Stimulated activated memory B cell treated with anti-CD40 and anti-IgM and Interleukin-4, amounts not matched to agents 10 μg/mL and 1 μg/mL and 100 μg/mL, for 72 hours (primary cell): ENCODE results near the gene DGKK.

Experiments
- ATAC-seq: fragments of 150-1000 bp; cut with Tn5 transposase; 2 replicates; pipeline ENCODE4 v1.10.0; 2021
- H3K27ac Mint-ChIP-seq: one replicate; pipeline ENCODE4 v1.8.0; 2022; ENCODE audit warnings: mild to moderate bottlenecking, mixed read lengths
- H3K27me3 Mint-ChIP-seq: one replicate; pipeline ENCODE4 v1.8.0; 2022; ENCODE audit warnings: mixed read lengths
- H3K36me3 Mint-ChIP-seq: one replicate; pipeline ENCODE4 v1.8.0; 2022; ENCODE audit warnings: mixed read lengths
- H3K4me1 Mint-ChIP-seq: one replicate; pipeline ENCODE4 v1.8.0; 2022; ENCODE audit warnings: mixed read lengths
- H3K4me3 Mint-ChIP-seq: one replicate; pipeline ENCODE4 v1.8.0; 2022; ENCODE audit warnings: mild to moderate bottlenecking, moderate library complexity, mixed read lengths
- H3K9me3 Mint-ChIP-seq: one replicate; pipeline ENCODE4 v1.8.0; 2022; ENCODE audit warnings: mixed read lengths

The DGKK gene

GRCh38 chrX:50470103-50471031 lies at the start of gene DGKK:
Gene DGKK, minus strand, starts transcription at chrX:50470825. Its CDS starts 147 bp downstream, at chrX:50470678.
- Mint-ChIP-seq H3K36me3 (no peaks in the 10 kb centered on the region), H3K27ac (no peak within 1 kb of the TSS), H3K9me3 (no peaks in the 10 kb centered on the region), H3K4me1 (no peaks in the 10 kb centered on the region), H3K27me3 (peaks cover 32% of the 10 kb centered on the region), H3K4me3 (no peak within 1 kb of the TSS)
- no peak for ATAC-seq

- ATAC-seq, result no peak
- peaks cover 9% of the 10 kb centered on the region for H3K27me3 Mint-ChIP-seq
- no peaks in the 10 kb centered on the region for H3K4me1 Mint-ChIP-seq
- H3K9me3 Mint-ChIP-seq, result no peaks in the 10 kb centered on the region
- no peak overlapping the region for H3K4me3 Mint-ChIP-seq
- no peak overlapping the region for H3K27ac Mint-ChIP-seq
- no peaks in the 10 kb centered on the region for H3K36me3 Mint-ChIP-seq
These were observed 44.2 kb upstream of the DGKK start for GRCh38 chrX:50514811-50515210.

GRCh38 chrX:50497114-50497513 lies 26.5 kb upstream of the DGKK start:
- ATAC-seq, result no peak
- no peak overlapping the region for H3K4me3 Mint-ChIP-seq
- no peaks in the 10 kb centered on the region for H3K4me1 Mint-ChIP-seq
- H3K27ac Mint-ChIP-seq, result no peak overlapping the region
- no peaks in the 10 kb centered on the region for H3K9me3 Mint-ChIP-seq
- H3K27me3 Mint-ChIP-seq, result no peaks in the 10 kb centered on the region
- H3K36me3 Mint-ChIP-seq, result no peaks in the 10 kb centered on the region

GRCh38 chrX:50495616-50496015 lies 25.0 kb upstream of the DGKK start:
- H3K4me1 Mint-ChIP-seq, result no peaks in the 10 kb centered on the region
- no peak overlapping the region for H3K27ac Mint-ChIP-seq
- H3K36me3 Mint-ChIP-seq, result no peaks in the 10 kb centered on the region
- ATAC-seq, result no peak
- H3K27me3 Mint-ChIP-seq, result peaks cover 7% of the 10 kb centered on the region
- H3K4me3 Mint-ChIP-seq, result no peak overlapping the region
- H3K9me3 Mint-ChIP-seq, result no peaks in the 10 kb centered on the region

- Mint-ChIP-seq H3K27me3 (peaks cover 7% of the 10 kb centered on the region), H3K4me3 (no peak overlapping the region), H3K27ac (no peak overlapping the region), H3K4me1 (no peaks in the 10 kb centered on the region), H3K9me3 (no peaks in the 10 kb centered on the region), H3K36me3 (no peaks in the 10 kb centered on the region)
- ATAC-seq, result no peak
These were observed 22.1 kb upstream of the DGKK start for GRCh38 chrX:50492720-50493119.

GRCh38 chrX:50484662-50485061 lies 14.0 kb upstream of the DGKK start:
- no peak for ATAC-seq
- Mint-ChIP-seq H3K9me3 (peaks cover 3% of the 10 kb centered on the region), H3K27ac (no peak overlapping the region), H3K4me1 (no peaks in the 10 kb centered on the region), H3K4me3 (no peak overlapping the region), H3K27me3 (no peaks in the 10 kb centered on the region), H3K36me3 (no peaks in the 10 kb centered on the region)

- H3K9me3 Mint-ChIP-seq, result peaks cover 3% of the 10 kb centered on the region
These were observed 12.7 kb upstream of the DGKK start for GRCh38 chrX:50483283-50483682.

GRCh38 chrX:50475208-50475607 lies 4.6 kb upstream of the DGKK start:
- Mint-ChIP-seq H3K9me3 (no peaks in the 10 kb centered on the region), H3K27me3 (peaks cover 20% of the 10 kb centered on the region), H3K36me3 (no peaks in the 10 kb centered on the region), H3K4me1 (no peaks in the 10 kb centered on the region), H3K27ac (no peak overlapping the region), H3K4me3 (no peak overlapping the region)
- no peak for ATAC-seq

More at GRCh38 chrX:50483283-50483682, 12.7 kb upstream of the DGKK start:
- Mint-ChIP-seq H3K27me3 (peaks cover under 1% of the 10 kb centered on the region), H3K4me1 (no peaks in the 10 kb centered on the region), H3K27ac (no peak overlapping the region), H3K36me3 (no peaks in the 10 kb centered on the region), H3K4me3 (no peak overlapping the region)
- no peak for ATAC-seq

GRCh38 chrX:50471390-50471789 lies 765 bp upstream of the DGKK start:
- H3K4me3 Mint-ChIP-seq, result no peak overlapping the region
- H3K9me3 Mint-ChIP-seq, result no peaks in the 10 kb centered on the region
- H3K27ac Mint-ChIP-seq, result no peak overlapping the region
- ATAC-seq, result no peak
- H3K36me3 Mint-ChIP-seq, result no peaks in the 10 kb centered on the region
- H3K27me3 Mint-ChIP-seq, result peaks cover 32% of the 10 kb centered on the region
- H3K4me1 Mint-ChIP-seq, result no peaks in the 10 kb centered on the region

- Mint-ChIP-seq H3K4me3 (no peak overlapping the region), H3K9me3 (no peaks in the 10 kb centered on the region), H3K4me1 (no peaks in the 10 kb centered on the region), H3K36me3 (no peaks in the 10 kb centered on the region), H3K27ac (no peak overlapping the region), H3K27me3 (peaks cover 32% of the 10 kb centered on the region)
- ATAC-seq, result no peak
These were observed 1.4 kb downstream of the DGKK start for GRCh38 chrX:50469206-50469605.

GRCh38 chrX:50459615-50460014 lies 11.0 kb downstream of the DGKK start:
- H3K27ac Mint-ChIP-seq, result no peak overlapping the region
- H3K4me1 Mint-ChIP-seq, result no peaks in the 10 kb centered on the region
- no peaks in the 10 kb centered on the region for H3K9me3 Mint-ChIP-seq
- no peaks in the 10 kb centered on the region for H3K36me3 Mint-ChIP-seq
- no peak overlapping the region for H3K4me3 Mint-ChIP-seq
- peaks cover 11% of the 10 kb centered on the region for H3K27me3 Mint-ChIP-seq
- no peak for ATAC-seq

GRCh38 chrX:50458483-50458882 lies 12.1 kb downstream of the DGKK start:
- Mint-ChIP-seq H3K9me3 (no peaks in the 10 kb centered on the region), H3K36me3 (no peaks in the 10 kb centered on the region), H3K27me3 (peaks cover 7% of the 10 kb centered on the region), H3K4me1 (no peaks in the 10 kb centered on the region), H3K4me3 (no peak overlapping the region), H3K27ac (no peak overlapping the region)
- no peak for ATAC-seq

GRCh38 chrX:50456712-50457484 lies 13.7 kb downstream of the DGKK start:
- Mint-ChIP-seq H3K27ac (no peak overlapping the region), H3K4me1 (no peaks in the 10 kb centered on the region), H3K4me3 (no peak overlapping the region), H3K9me3 (no peaks in the 10 kb centered on the region), H3K36me3 (no peaks in the 10 kb centered on the region), H3K27me3 (no peaks in the 10 kb centered on the region)
- no peak for ATAC-seq

- Mint-ChIP-seq H3K4me1 (no peaks in the 10 kb centered on the region), H3K27me3 (no peaks in the 10 kb centered on the region), H3K36me3 (no peaks in the 10 kb centered on the region), H3K27ac (no peak overlapping the region), H3K9me3 (no peaks in the 10 kb centered on the region), H3K4me3 (no peak overlapping the region)
- no peak for ATAC-seq
These were observed 17.8 kb downstream of the DGKK start for GRCh38 chrX:50452782-50453181.

- ATAC-seq, result no peak
- Mint-ChIP-seq H3K4me3 (no peak overlapping the region), H3K9me3 (no peaks in the 10 kb centered on the region), H3K27ac (no peak overlapping the region), H3K4me1 (no peaks in the 10 kb centered on the region), H3K27me3 (no peaks in the 10 kb centered on the region), H3K36me3 (no peaks in the 10 kb centered on the region)
These were observed 20.3 kb downstream of the DGKK start for GRCh38 chrX:50450324-50450723.

GRCh38 chrX:50448565-50448964 lies 22.1 kb downstream of the DGKK start:
- H3K27ac Mint-ChIP-seq, result no peak overlapping the region
- H3K4me3 Mint-ChIP-seq, result no peak overlapping the region
- H3K4me1 Mint-ChIP-seq, result no peaks in the 10 kb centered on the region
- H3K9me3 Mint-ChIP-seq, result no peaks in the 10 kb centered on the region
- H3K27me3 Mint-ChIP-seq, result no peaks in the 10 kb centered on the region
- no peak for ATAC-seq
- no peaks in the 10 kb centered on the region for H3K36me3 Mint-ChIP-seq
